Endothelial cell of umbilical vein (primary cell): ENCODE data around the gene LHX3.

ENCODE experiments used
- EZH2 ChIP-seq: IDR thresholded peaks from 2 replicates; pipeline ENCODE4 v1.6.1; 2012; ENCODE audit warnings: borderline replicate concordance, low read depth, mild to moderate bottlenecking, moderate library complexity, low read length, inconsistent platforms; ENCODE audit not compliant: severe bottlenecking
- FOS ChIP-seq: IDR thresholded peaks from 2 replicates; pipeline ENCODE4 v1.6.1; 2011; ENCODE audit warnings: mild to moderate bottlenecking, low read length, moderate library complexity, borderline replicate concordance; ENCODE audit not compliant: insufficient read depth
- JUN ChIP-seq: IDR thresholded peaks from 2 replicates; pipeline ENCODE4 v1.6.1; 2011; ENCODE audit warnings: borderline replicate concordance, low read depth; ENCODE audit not compliant: insufficient read length, insufficient read depth
- MYC ChIP-seq: IDR thresholded peaks from one replicate; pipeline ENCODE4 v1.6.1; 2011; ENCODE audit warnings: mild to moderate bottlenecking, low read depth, low read length
- POLR2A ChIP-seq: IDR thresholded peaks from 2 replicates; pipeline ENCODE4 v1.6.1; 2012; ENCODE audit warnings: low read depth, mild to moderate bottlenecking, control low read depth, low read length
- POLR2AphosphoS5 ChIP-seq: IDR thresholded peaks from 2 replicates; pipeline ENCODE4 v1.6.1; 2012; ENCODE audit warnings: low read depth, mild to moderate bottlenecking, control low read depth, low read length, moderate library complexity; ENCODE audit not compliant: insufficient read depth
- TF ChIP-seq, protein P1 (sequence below), 2 donors: IDR thresholded peaks; 1 replicate in 1 of 2; 2 replicates in 1 of 2; pipeline ENCODE4 v1.5.1; 2011; ENCODE audit warnings: low read length in 2 of 2, mild to moderate bottlenecking in 2 of 2, moderate library complexity in 2 of 2, control low read depth in 1 of 2, inconsistent platforms in 1 of 2, low read depth in 1 of 2; ENCODE audit not compliant: insufficient read depth in 1 of 2; ENCODE audit errors: extremely low read depth in 1 of 2
- TF ChIP-seq, protein P2 (sequence below): IDR thresholded peaks from 2 replicates; pipeline ENCODE4 v1.6.1; 2011; ENCODE audit not compliant: insufficient read depth, insufficient read length

DNA sequence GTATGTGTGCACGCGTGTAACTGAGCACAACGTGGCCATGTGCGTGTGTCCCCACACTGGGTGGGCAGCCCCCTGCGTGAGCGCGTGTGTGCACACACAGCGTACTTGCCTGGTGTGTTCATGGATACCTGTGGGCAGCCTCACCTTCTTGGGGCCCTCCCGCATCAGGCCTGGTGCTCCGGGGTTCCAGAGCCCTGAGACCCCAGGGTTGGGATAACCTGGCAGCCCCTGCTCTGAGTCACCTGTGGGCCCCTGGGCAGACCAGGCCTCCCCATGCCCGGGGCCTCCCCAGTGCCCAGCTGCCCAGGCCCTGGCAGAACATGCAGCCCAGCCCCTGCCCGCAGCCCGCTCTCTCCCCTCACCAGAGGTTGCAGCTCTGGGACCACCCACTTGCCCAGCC lies 25.2 kb downstream of the LHX3 start:
- TF ChIP-seq, protein P1, sequence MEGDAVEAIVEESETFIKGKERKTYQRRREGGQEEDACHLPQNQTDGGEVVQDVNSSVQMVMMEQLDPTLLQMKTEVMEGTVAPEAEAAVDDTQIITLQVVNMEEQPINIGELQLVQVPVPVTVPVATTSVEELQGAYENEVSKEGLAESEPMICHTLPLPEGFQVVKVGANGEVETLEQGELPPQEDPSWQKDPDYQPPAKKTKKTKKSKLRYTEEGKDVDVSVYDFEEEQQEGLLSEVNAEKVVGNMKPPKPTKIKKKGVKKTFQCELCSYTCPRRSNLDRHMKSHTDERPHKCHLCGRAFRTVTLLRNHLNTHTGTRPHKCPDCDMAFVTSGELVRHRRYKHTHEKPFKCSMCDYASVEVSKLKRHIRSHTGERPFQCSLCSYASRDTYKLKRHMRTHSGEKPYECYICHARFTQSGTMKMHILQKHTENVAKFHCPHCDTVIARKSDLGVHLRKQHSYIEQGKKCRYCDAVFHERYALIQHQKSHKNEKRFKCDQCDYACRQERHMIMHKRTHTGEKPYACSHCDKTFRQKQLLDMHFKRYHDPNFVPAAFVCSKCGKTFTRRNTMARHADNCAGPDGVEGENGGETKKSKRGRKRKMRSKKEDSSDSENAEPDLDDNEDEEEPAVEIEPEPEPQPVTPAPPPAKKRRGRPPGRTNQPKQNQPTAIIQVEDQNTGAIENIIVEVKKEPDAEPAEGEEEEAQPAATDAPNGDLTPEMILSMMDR (IDR thresholded peaks at IDR 0.05; ENCODE audit: extremely low read depth in 1 of 2, insufficient read depth in 1 of 2, low read depth in 1 of 2, low read length in 2 of 2) = no peak
- no peak for TF ChIP-seq POLR2A
- no peak for TF ChIP-seq POLR2AphosphoS5
- TF ChIP-seq MYC = no peak
- no peak for TF ChIP-seq EZH2
- TF ChIP-seq JUN = no peak
- TF ChIP-seq FOS = no peak
- TF ChIP-seq, protein P2, sequence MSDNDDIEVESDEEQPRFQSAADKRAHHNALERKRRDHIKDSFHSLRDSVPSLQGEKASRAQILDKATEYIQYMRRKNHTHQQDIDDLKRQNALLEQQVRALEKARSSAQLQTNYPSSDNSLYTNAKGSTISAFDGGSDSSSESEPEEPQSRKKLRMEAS = no peak
